ENCODE measurements around the gene ARSB. TPM values are rescaled to one million over a fixed set of nuclear protein-coding genes. Genes with fewer than 3 reads are reported as not detected.
"Not testable (repeated sequence)": the region's sequence is repeated elsewhere in the genome, so short reads cannot be mapped to it uniquely, and the experiment has no call there.

The ARSB gene
- total and polyA plus RNA-seq, 2 donors (not counting 1 experiment from before 2014, with no cell fraction given): 10.1 to 27.7 TPM

- Histone ChIP-seq H3K27me3 (ENCODE audit: control insufficient read depth, insufficient read depth, low read length) (no peaks in the 10 kb centered on the region), H3K79me2 (ENCODE audit: control insufficient read depth, insufficient read depth, low read length) (no peaks in the 10 kb centered on the region), H3K4me2 (ENCODE audit: extremely low read depth, insufficient read depth, low read length) (no peak overlapping the region), H3K9ac (ENCODE audit: insufficient read depth, low read length) (no peak overlapping the region), H4K20me1 (ENCODE audit: control insufficient read depth, extremely low read depth, insufficient read depth, low read length) (no peaks in the 10 kb centered on the region), H2AFZ (ENCODE audit: low read length) (no peak overlapping the region), H3K4me3 (replicated peaks in 1 of 4; ENCODE audit: control extremely low read depth in 1 of 4, insufficient read depth in 1 of 4, low read depth in 3 of 4, low read length in 4 of 4) (no peak overlapping the region), H3K36me3 (ENCODE audit: control insufficient read depth, insufficient read depth, low read length) (no peaks in the 10 kb centered on the region), H3K9me3 (ENCODE audit: control insufficient read depth, insufficient read depth, low read depth, low read length) (no peaks in the 10 kb centered on the region), H3K4me1 (ENCODE audit: control insufficient read depth, extremely low read depth, insufficient read depth, low read length) (peaks cover 3% of the 10 kb centered on the region), H3K27ac (ENCODE audit: insufficient read depth, low read length) (no peak overlapping the region)
- TF ChIP-seq EZH2 (IDR thresholded peaks at IDR 0.05; ENCODE audit: low read length, missing control alignments) (no peak), CTCF (conservative IDR thresholded peaks at IDR 0.05 in 1 of 2, IDR thresholded peaks at IDR 0.05 in 1 of 2; ENCODE audit: low read depth in 1 of 2, low read length in 2 of 2) (no peak)
- DNase-seq (ENCODE audit: low read depth in 2 of 2): no peak
Observed at GRCh38 chr5:78912811-78913210, 72.3 kb downstream of the ARSB start.

GRCh38 chr5:78912085-78912771 lies 72.9 kb downstream of the ARSB start:
- DNase-seq (ENCODE audit: low read depth in 2 of 2): peak; percentile 43 to 52
- Histone ChIP-seq H3K4me1 (ENCODE audit: control insufficient read depth, extremely low read depth, insufficient read depth, low read length) (peaks cover 5% of the 10 kb centered on the region), H3K27ac (ENCODE audit: insufficient read depth, low read length) (no peak overlapping the region), H3K27me3 (ENCODE audit: control insufficient read depth, insufficient read depth, low read length) (no peaks in the 10 kb centered on the region), H3K4me2 (ENCODE audit: extremely low read depth, insufficient read depth, low read length) (peak overlapping the region; percentile 51), H3K4me3 (replicated peaks in 1 of 4; ENCODE audit: control extremely low read depth in 1 of 4, insufficient read depth in 1 of 4, low read depth in 3 of 4, low read length in 4 of 4) (no peak overlapping the region), H4K20me1 (ENCODE audit: control insufficient read depth, extremely low read depth, insufficient read depth, low read length) (no peaks in the 10 kb centered on the region), H3K79me2 (ENCODE audit: control insufficient read depth, insufficient read depth, low read length) (no peaks in the 10 kb centered on the region), H3K9me3 (ENCODE audit: control insufficient read depth, insufficient read depth, low read depth, low read length) (no peaks in the 10 kb centered on the region), H3K36me3 (ENCODE audit: control insufficient read depth, insufficient read depth, low read length) (no peaks in the 10 kb centered on the region), H2AFZ (ENCODE audit: low read length) (peak overlapping the region; percentile 10), H3K9ac (ENCODE audit: insufficient read depth, low read length) (no peak overlapping the region)
- TF ChIP-seq CTCF (conservative IDR thresholded peaks at IDR 0.05 in 1 of 2, IDR thresholded peaks at IDR 0.05 in 1 of 2; ENCODE audit: low read depth in 1 of 2, low read length in 2 of 2) (no peak), EZH2 (IDR thresholded peaks at IDR 0.05; ENCODE audit: low read length, missing control alignments) (no peak)

GRCh38 chr5:78909224-78909983 lies 75.7 kb downstream of the ARSB start:
- not testable (repeated sequence) for H3K36me3 ChIP-seq (ENCODE audit: control insufficient read depth, insufficient read depth, low read length); DNase-seq (ENCODE audit: low read depth in 2 of 2); H2AFZ ChIP-seq (ENCODE audit: low read length); H3K4me3 ChIP-seq (replicated peaks in 1 of 4; ENCODE audit: control extremely low read depth in 1 of 4, insufficient read depth in 1 of 4, low read depth in 3 of 4, low read length in 4 of 4); H3K79me2 ChIP-seq (ENCODE audit: control insufficient read depth, insufficient read depth, low read length); H3K9ac ChIP-seq (ENCODE audit: insufficient read depth, low read length); H3K27me3 ChIP-seq (ENCODE audit: control insufficient read depth, insufficient read depth, low read length); H3K4me1 ChIP-seq (ENCODE audit: control insufficient read depth, extremely low read depth, insufficient read depth, low read length); H4K20me1 ChIP-seq (ENCODE audit: control insufficient read depth, extremely low read depth, insufficient read depth, low read length); H3K27ac ChIP-seq (ENCODE audit: insufficient read depth, low read length); H3K4me2 ChIP-seq (ENCODE audit: extremely low read depth, insufficient read depth, low read length); H3K9me3 ChIP-seq (ENCODE audit: control insufficient read depth, insufficient read depth, low read depth, low read length)
